ENCODE measurements around the gene MYH10.

The MYH10 gene

DNA sequence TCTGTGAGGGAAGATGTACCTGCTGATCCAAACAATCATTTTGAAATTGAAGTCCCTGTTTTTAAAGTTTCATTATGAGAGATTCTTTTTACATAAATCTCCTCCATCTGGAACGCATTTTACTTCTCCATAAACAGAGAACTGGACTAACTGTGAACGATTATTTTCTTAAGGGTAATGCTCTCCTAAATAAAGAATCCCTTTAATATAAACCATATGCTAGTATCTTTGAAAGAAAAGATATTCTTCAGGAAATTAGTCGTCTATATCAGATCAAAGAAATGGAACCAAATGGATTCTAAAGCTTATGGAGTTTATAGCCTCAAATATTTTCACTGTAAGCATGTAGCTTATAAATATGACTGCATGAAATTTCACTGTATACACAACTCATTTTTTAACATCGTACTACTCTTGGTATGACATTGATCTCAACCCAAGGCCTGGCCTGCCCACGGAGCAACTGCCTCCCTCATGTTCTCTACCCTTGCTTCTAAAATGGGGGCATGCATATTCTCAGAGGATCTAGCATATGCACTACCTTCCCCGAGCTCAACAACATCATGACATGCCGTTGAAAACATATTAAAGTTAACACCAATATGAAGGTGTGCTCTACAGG is 66.4 kb downstream of the MYH10 start:
- Histone ChIP-seq H3K4me3 (no peak overlapping the region), H3K27ac (peak overlapping the region; percentile 15 to 64)
- no peak for DNase-seq (ENCODE audit: low spot score)
- TF ChIP-seq, protein P1, sequence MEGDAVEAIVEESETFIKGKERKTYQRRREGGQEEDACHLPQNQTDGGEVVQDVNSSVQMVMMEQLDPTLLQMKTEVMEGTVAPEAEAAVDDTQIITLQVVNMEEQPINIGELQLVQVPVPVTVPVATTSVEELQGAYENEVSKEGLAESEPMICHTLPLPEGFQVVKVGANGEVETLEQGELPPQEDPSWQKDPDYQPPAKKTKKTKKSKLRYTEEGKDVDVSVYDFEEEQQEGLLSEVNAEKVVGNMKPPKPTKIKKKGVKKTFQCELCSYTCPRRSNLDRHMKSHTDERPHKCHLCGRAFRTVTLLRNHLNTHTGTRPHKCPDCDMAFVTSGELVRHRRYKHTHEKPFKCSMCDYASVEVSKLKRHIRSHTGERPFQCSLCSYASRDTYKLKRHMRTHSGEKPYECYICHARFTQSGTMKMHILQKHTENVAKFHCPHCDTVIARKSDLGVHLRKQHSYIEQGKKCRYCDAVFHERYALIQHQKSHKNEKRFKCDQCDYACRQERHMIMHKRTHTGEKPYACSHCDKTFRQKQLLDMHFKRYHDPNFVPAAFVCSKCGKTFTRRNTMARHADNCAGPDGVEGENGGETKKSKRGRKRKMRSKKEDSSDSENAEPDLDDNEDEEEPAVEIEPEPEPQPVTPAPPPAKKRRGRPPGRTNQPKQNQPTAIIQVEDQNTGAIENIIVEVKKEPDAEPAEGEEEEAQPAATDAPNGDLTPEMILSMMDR (IDR thresholded peaks at IDR 0.05), result no peak

DNA sequence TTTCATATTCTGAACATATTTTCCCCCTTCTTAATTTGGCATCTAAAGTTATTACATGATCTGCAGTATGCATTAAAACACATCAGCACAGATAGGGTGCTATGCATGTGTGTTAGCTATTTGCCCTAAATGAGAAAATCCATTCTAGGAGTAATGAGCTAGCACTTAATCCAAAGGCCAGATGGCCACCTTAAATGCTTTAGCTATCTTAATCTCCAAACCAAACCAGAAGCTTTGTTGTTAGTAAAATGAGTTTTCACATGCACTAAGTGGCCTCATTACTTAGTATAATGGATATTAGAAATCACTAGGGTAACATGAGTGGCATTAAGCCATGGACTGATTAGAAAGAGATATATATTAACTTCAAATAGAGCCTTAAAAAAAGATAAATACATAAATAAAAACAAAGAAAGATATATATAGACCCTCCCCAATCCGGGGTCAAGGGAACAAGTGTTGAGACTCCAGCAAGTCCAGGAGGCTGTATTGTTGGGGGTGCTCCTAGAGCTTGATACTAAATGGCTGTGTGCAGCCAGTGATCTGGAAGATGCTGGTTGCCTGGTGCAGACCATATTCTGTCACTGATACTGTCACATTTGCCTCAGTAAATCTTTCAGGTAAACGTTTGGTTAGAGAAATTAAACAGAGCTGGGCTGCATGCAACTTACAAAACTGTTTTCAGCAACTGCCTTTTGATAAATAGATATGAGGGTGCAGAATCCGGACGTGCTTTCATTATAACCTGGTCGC is 67.3 kb downstream of the MYH10 start:
- DNase-seq (ENCODE audit: low spot score), result no peak
- peak overlapping the region in 1 of 2 donors; percentile 37 for H3K27ac ChIP-seq
- TF ChIP-seq, protein P1 (IDR thresholded peaks at IDR 0.05), result no peak
- H3K4me3 ChIP-seq, result no peak overlapping the region

DNA sequence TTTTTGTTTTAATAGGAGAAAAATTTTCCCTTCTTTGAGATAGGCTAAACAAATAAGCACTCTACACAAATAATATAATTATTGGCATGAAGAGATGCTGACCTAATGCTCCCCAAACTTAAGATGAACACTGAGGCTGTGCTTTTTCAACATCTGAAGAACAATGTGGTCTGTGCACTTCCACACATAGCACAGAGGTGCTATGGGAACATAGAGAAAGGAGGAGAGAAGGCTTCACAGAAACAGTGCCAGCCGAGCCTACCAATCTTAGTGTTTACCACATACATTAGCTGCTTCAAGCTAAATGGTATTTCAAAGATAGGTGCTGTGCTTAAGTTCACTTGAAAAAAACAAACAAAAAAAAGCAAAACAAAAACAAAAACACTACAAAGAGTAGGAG is 72.4 kb downstream of the MYH10 start:
- TF ChIP-seq, protein P1 (IDR thresholded peaks at IDR 0.05), result no peak
- no peak for DNase-seq (ENCODE audit: low spot score)
- H3K4me3 ChIP-seq, result no peak overlapping the region
- peak overlapping the region; percentile 42 to 69 for H3K27ac ChIP-seq

DNA sequence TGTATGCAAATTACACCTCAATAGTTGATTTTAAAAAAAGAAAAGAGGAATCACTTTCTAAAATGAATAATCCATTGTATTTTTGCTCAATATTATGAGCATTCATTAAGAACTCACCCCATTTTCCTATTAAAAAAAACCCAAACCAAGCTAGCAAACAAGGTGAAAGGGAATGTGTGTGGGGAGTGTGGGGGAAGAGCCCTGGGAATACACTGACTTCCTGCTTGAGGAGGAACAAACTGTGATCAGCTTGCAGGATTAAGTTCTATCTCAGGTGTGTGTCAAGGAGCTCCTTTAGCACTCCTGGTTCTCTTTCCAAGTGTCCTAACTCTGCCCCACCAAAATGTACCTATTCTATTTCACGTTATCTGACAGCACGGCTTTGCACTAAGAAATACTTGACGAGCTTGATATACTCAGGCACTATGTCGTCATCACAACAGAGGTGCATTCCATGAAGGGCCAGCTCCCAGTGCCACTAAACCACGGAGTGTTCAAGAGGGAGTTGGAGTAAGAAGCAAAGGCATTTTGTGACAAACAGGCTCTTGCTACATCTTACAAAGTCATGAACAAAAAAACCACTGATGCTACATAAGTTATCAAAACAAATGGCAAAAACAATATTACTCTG is 73.2 kb downstream of the MYH10 start:
- DNase-seq (ENCODE audit: low spot score), result no peak
- peak overlapping the region; percentile 42 to 69 for H3K27ac ChIP-seq
- H3K4me3 ChIP-seq, result no peak overlapping the region
- TF ChIP-seq, protein P1 (IDR thresholded peaks at IDR 0.05), result no peak

DNA sequence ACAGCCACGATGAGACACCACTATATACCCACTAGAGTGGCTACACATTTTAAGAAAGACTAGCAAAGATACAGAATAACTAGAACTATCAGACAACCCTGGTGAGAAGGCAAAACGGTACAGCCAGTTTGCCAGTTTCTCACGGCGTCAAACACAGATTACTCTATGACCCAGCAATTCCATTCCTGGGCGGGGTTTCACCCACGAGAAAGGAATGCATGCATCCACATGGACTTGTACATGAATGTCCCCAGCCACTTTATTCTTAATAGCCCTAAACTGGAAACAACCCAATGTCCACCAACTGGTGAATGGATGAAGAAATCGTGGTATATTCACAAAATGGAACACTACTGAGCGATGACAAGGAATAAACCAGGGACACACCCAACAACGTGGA is 74.5 kb downstream of the MYH10 start:
- TF ChIP-seq, protein P1 (IDR thresholded peaks at IDR 0.05), result no peak
- H3K4me3 ChIP-seq, result no peak overlapping the region
- peak overlapping the region in 1 of 2 donors; percentile 69 for H3K27ac ChIP-seq
- no peak for DNase-seq (ENCODE audit: low spot score)

DNA sequence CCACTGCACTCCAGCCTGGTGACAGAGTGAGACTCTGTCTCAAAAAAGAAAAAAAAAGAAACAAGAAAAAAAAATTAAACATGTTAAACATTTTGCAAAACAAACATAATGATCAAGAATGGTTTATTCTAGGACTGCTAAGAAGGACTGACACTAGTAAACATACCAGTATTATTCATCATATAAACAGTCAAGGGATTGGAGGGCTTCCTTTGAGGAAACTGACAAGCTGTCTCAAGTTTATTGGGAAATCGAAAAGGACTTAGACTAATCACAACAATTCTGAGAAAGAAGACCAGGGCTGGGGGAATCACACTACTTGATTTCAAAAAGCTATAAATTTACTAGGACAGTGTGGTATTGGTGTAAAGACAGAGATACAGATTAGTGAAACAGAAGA is 75.5 kb downstream of the MYH10 start:
- TF ChIP-seq, protein P1 (IDR thresholded peaks at IDR 0.05), result no peak
- Histone ChIP-seq H3K27ac (peak overlapping the region in 1 of 2 donors; percentile 48), H3K4me3 (no peak overlapping the region)
- no peak for DNase-seq (ENCODE audit: low spot score)
